Measurements from ENCODE around the gene KCNQ1. TPM values are rescaled to one million over a fixed set of nuclear protein-coding genes. Genes with fewer than 3 reads are reported as not detected.

Gene KCNQ1
- total RNA-seq, 1 experiment from 2014 or later = 10.7 TPM

GRCh38 chr11:2806351-2807024, 361.7 kb downstream of the KCNQ1 start:
- no peak overlapping the region for H3K9ac ChIP-seq (ENCODE audit: low read length)
- no peaks in the 10 kb centered on the region for H3K79me2 ChIP-seq (ENCODE audit: insufficient read depth, low read length)
- no peaks in the 10 kb centered on the region for H4K20me1 ChIP-seq (ENCODE audit: insufficient read depth)
- H3K27me3 ChIP-seq (ENCODE audit: insufficient read depth, low read length) = no peaks in the 10 kb centered on the region
- H3K4me2 ChIP-seq (ENCODE audit: low read length) = no peak overlapping the region
- no peaks in the 10 kb centered on the region for H3K9me2 ChIP-seq (ENCODE audit: insufficient read depth)
- RAD21 ChIA-PET (ENCODE audit: low non-redundant PET in 1 of 2, low total read pairs in 2 of 2, uncharacterized antibody in 2 of 2, unreplicated experiment in 2 of 2) = no interaction called here
- intact Hi-C loops (cut with micrococcal nuclease) = no loop called here
- no peaks in the 10 kb centered on the region for H3K4me1 ChIP-seq (ENCODE audit: control insufficient read depth in 1 of 2, insufficient read depth in 2 of 2, low read length in 2 of 2)
- CTCF ChIA-PET = no interaction called here
- POLR2A ChIA-PET = no interaction called here
- peaks cover 6% of the 10 kb centered on the region in 2 experiments; a peak in 2 of 4 replicates for H3K9me3 ChIP-seq (ENCODE audit: control insufficient read depth in 1 of 2, insufficient read depth in 1 of 2, low read depth in 1 of 2, low read length in 2 of 2)
- TF ChIP-seq ZBTB33 (IDR thresholded peaks at IDR 0.05; ENCODE audit: extremely low read depth, insufficient replicate concordance, low read length) (no peak), ZFX (IDR thresholded peaks at IDR 0.05) (no peak), POLR2A (IDR thresholded peaks at IDR 0.05; ENCODE audit: borderline replicate concordance, extremely low read depth, insufficient read depth, insufficient read length) (no peak), SRF (IDR thresholded peaks at IDR 0.05; ENCODE audit: low read depth) (no peak), CEBPB (IDR thresholded peaks at IDR 0.05; ENCODE audit: low read depth) (no peak), TCF7L2 (IDR thresholded peaks at IDR 0.05; ENCODE audit: borderline replicate concordance, extremely low read depth, insufficient read depth, insufficient read length) (no peak), CBX3 (IDR thresholded peaks at IDR 0.05; ENCODE audit: low read depth) (no peak), SP1 (IDR thresholded peaks at IDR 0.05; ENCODE audit: low read depth) (no peak), POLR2AphosphoS5 (IDR thresholded peaks at IDR 0.05; ENCODE audit: low read depth, low read length) (no peak), ELF1 (IDR thresholded peaks at IDR 0.05; ENCODE audit: borderline replicate concordance, low read depth) (no peak), SIN3A (IDR thresholded peaks at IDR 0.05; ENCODE audit: low read depth) (no peak), FOSL1 (IDR thresholded peaks at IDR 0.05; ENCODE audit: low read depth) (no peak), EGR1 (IDR thresholded peaks at IDR 0.05; ENCODE audit: low read depth) (no peak)
- TF ChIP-seq, protein P1, sequence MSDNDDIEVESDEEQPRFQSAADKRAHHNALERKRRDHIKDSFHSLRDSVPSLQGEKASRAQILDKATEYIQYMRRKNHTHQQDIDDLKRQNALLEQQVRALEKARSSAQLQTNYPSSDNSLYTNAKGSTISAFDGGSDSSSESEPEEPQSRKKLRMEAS (IDR thresholded peaks at IDR 0.05) = no peak
- TF ChIP-seq, protein P2, sequence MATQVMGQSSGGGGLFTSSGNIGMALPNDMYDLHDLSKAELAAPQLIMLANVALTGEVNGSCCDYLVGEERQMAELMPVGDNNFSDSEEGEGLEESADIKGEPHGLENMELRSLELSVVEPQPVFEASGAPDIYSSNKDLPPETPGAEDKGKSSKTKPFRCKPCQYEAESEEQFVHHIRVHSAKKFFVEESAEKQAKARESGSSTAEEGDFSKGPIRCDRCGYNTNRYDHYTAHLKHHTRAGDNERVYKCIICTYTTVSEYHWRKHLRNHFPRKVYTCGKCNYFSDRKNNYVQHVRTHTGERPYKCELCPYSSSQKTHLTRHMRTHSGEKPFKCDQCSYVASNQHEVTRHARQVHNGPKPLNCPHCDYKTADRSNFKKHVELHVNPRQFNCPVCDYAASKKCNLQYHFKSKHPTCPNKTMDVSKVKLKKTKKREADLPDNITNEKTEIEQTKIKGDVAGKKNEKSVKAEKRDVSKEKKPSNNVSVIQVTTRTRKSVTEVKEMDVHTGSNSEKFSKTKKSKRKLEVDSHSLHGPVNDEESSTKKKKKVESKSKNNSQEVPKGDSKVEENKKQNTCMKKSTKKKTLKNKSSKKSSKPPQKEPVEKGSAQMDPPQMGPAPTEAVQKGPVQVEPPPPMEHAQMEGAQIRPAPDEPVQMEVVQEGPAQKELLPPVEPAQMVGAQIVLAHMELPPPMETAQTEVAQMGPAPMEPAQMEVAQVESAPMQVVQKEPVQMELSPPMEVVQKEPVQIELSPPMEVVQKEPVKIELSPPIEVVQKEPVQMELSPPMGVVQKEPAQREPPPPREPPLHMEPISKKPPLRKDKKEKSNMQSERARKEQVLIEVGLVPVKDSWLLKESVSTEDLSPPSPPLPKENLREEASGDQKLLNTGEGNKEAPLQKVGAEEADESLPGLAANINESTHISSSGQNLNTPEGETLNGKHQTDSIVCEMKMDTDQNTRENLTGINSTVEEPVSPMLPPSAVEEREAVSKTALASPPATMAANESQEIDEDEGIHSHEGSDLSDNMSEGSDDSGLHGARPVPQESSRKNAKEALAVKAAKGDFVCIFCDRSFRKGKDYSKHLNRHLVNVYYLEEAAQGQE (IDR thresholded peaks at IDR 0.05; ENCODE audit: low read depth) = no peak
- TF ChIP-seq, protein P3, sequence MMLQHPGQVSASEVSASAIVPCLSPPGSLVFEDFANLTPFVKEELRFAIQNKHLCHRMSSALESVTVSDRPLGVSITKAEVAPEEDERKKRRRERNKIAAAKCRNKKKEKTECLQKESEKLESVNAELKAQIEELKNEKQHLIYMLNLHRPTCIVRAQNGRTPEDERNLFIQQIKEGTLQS (IDR thresholded peaks at IDR 0.05) = no peak
- TF ChIP-seq, protein P4, sequence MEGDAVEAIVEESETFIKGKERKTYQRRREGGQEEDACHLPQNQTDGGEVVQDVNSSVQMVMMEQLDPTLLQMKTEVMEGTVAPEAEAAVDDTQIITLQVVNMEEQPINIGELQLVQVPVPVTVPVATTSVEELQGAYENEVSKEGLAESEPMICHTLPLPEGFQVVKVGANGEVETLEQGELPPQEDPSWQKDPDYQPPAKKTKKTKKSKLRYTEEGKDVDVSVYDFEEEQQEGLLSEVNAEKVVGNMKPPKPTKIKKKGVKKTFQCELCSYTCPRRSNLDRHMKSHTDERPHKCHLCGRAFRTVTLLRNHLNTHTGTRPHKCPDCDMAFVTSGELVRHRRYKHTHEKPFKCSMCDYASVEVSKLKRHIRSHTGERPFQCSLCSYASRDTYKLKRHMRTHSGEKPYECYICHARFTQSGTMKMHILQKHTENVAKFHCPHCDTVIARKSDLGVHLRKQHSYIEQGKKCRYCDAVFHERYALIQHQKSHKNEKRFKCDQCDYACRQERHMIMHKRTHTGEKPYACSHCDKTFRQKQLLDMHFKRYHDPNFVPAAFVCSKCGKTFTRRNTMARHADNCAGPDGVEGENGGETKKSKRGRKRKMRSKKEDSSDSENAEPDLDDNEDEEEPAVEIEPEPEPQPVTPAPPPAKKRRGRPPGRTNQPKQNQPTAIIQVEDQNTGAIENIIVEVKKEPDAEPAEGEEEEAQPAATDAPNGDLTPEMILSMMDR (IDR thresholded peaks at IDR 0.05 in 2 of 3, conservative IDR thresholded peaks at IDR 0.05 in 1 of 3; ENCODE audit: borderline replicate concordance in 1 of 3, insufficient read depth in 1 of 3, low read depth in 2 of 3, low read length in 2 of 3) = no peak
- ATAC-seq = no peak
- H2AFZ ChIP-seq (ENCODE audit: low read depth, low read length, poor library complexity, severe bottlenecking) = no peak overlapping the region
- no peak overlapping the region for H3K27ac ChIP-seq (ENCODE audit: low read depth, low read length)
- no peak overlapping the region for H3K4me3 ChIP-seq (replicated peaks in 1 of 2; ENCODE audit: low read depth in 1 of 2, low read length in 2 of 2)
- H3K36me3 ChIP-seq (ENCODE audit: control insufficient read depth in 1 of 2, insufficient read depth in 2 of 2, low read length in 2 of 2) = no peaks in the 10 kb centered on the region
- BruUV-seq (replicated peaks) = no TSS peak
- no peak for DNase-seq (ENCODE audit: low read depth, low spot score)
